ENCODE data around the gene ISG15.
"Not testable (repeated sequence)": the region's sequence is repeated elsewhere in the genome, so short reads cannot be mapped to it uniquely, and the experiment has no call there.

ISG15 gene

DNA sequence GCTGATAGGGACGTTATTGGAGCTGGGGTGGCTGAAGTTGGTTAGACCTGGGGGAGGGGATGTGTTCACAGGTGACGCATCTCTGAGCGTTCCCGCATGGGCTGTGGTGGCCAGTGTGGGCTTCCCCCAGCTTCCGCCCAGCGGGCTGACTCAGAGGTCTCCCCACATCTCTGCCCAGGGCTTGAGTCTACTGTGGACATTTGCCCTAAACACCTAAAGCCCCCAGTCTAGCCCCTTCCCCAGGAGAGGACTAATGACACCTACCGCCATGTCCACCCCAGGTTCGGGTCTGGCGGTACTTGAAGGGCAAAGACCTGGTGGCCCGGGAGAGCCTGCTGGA, 8.6 kb downstream of the ISG15 start:
- H3K4me3 ChIP-seq (ENCODE audit: low read length in 2 of 2): no peak overlapping the region
- no peaks in the 10 kb centered on the region for H3K36me3 ChIP-seq (ENCODE audit: control insufficient read depth in 2 of 2, insufficient read depth in 2 of 2, low read length in 2 of 2)
- H3K9me3 ChIP-seq (ENCODE audit: control insufficient read depth in 2 of 2, low read length in 2 of 2): no peaks in the 10 kb centered on the region
- no peak overlapping the region for H3K9ac ChIP-seq (ENCODE audit: low read depth in 1 of 2, low read length in 2 of 2)
- H3K27ac ChIP-seq (ENCODE audit: low read depth in 2 of 2, low read length in 2 of 2): no peak overlapping the region
- peaks cover 3 to 8% of the 10 kb centered on the region in 2 donors for H3K4me1 ChIP-seq (ENCODE audit: control insufficient read depth in 2 of 2, insufficient read depth in 2 of 2, low read length in 2 of 2)
- no peaks in the 10 kb centered on the region for H3K27me3 ChIP-seq (ENCODE audit: control insufficient read depth in 2 of 2, insufficient read depth in 2 of 2, low read length in 2 of 2)

DNA sequence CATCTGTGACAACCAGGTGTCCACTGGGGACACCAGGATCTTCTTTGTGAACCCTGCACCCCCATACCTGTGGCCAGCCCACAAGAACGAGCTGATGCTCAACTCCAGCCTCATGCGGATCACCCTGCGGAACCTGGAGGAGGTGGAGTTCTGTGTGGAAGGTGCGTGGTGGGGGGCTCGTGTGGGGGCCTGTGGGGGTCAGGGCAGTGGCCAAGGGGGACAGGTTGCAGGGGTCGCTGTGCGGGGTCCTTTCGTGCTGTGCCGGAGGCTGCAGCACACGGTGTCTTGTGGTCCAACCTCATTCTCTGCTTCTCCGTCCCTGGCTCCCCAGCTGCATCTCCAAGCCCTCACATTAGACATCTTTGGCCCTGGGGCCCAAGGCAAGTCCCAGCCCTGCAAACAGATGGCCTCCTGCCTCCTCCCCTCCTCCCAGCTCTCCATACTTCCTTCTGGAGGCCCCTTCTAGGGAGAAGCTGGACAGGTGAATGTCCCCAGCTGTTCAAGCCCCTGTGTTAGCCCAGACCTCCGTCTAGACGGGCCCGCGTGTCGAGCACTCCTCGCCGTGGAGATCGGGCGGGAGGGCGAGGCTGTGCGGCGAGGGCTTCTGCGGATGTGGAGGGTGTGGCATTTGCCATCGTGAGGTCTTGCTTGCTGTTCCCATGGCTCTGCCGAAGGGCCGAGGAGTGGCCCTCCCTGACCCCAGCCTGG, 9.2 kb downstream of the ISG15 start:
- no peak overlapping the region for H3K4me3 ChIP-seq (ENCODE audit: low read length in 2 of 2)
- peaks cover 3 to 8% of the 10 kb centered on the region in 2 donors for H3K4me1 ChIP-seq (ENCODE audit: control insufficient read depth in 2 of 2, insufficient read depth in 2 of 2, low read length in 2 of 2)
- no peaks in the 10 kb centered on the region for H3K9me3 ChIP-seq (ENCODE audit: control insufficient read depth in 2 of 2, low read length in 2 of 2)
- no peaks in the 10 kb centered on the region for H3K27me3 ChIP-seq (ENCODE audit: control insufficient read depth in 2 of 2, insufficient read depth in 2 of 2, low read length in 2 of 2)
- H3K36me3 ChIP-seq (ENCODE audit: control insufficient read depth in 2 of 2, insufficient read depth in 2 of 2, low read length in 2 of 2): no peaks in the 10 kb centered on the region
- H3K9ac ChIP-seq (ENCODE audit: low read depth in 1 of 2, low read length in 2 of 2): no peak overlapping the region
- H3K27ac ChIP-seq (ENCODE audit: low read depth in 2 of 2, low read length in 2 of 2): no peak overlapping the region

DNA sequence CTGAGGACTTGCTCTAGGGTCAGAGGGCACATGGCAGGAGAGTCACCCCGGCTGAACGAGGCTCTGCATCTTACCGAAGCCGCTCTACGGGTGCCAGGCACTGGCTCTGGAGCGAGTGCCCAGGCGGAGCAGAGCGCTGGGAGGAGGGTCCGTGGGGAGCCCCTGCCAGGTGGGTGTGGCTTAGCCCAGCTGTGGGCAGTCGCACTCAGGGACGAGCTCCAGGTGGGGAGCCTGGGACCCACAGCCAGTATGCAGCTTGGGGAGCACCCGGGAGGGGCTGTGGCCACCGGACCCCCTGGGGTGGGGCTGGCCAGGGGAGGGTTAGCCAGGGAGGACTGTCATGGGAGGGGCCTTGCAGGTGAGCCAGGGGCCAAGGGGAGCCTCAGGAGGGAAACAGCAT, 10.4 kb downstream of the ISG15 start:
- H3K27me3 ChIP-seq (ENCODE audit: control insufficient read depth in 2 of 2, insufficient read depth in 2 of 2, low read length in 2 of 2): no peaks in the 10 kb centered on the region
- no peak overlapping the region for H3K9ac ChIP-seq (ENCODE audit: low read depth in 1 of 2, low read length in 2 of 2)
- peaks cover 3 to 8% of the 10 kb centered on the region in 2 donors for H3K4me1 ChIP-seq (ENCODE audit: control insufficient read depth in 2 of 2, insufficient read depth in 2 of 2, low read length in 2 of 2)
- H3K27ac ChIP-seq (ENCODE audit: low read depth in 2 of 2, low read length in 2 of 2): no peak overlapping the region
- H3K4me3 ChIP-seq (ENCODE audit: low read length in 2 of 2): no peak overlapping the region
- H3K9me3 ChIP-seq (ENCODE audit: control insufficient read depth in 2 of 2, low read length in 2 of 2): no peaks in the 10 kb centered on the region
- H3K36me3 ChIP-seq (ENCODE audit: control insufficient read depth in 2 of 2, insufficient read depth in 2 of 2, low read length in 2 of 2): no peaks in the 10 kb centered on the region

DNA sequence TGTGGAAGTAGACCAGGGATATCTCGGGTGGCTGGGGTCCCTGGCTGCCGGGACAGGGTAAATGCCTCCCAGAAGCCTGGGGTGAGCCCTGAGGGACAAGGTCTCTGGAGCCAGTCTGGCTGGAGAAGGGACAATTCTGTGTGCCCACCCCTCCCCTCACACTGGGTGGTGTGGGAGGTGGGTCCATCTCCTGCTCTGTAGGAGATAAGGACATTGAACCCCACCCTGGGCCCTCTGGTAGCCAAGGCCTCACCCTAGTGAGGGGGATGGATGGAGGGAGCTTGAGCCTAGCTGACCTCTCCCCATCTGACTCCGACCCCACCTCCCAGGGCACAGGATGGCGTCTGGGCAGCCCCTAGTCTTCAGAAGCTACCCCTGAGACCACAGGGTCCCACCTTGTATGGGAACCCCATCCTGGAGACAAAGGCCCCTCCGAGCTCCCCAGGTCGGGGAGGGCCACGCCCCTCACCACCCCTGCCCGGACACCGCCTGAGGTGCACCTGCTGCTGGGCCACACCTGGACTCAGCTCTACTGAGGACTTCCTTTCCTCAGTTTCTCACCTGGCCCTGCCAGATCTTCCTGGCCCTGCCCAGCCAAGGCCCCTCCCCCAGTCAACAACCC, 11.0 kb downstream of the ISG15 start:
- no peaks in the 10 kb centered on the region for H3K36me3 ChIP-seq (ENCODE audit: control insufficient read depth in 2 of 2, insufficient read depth in 2 of 2, low read length in 2 of 2)
- H3K4me1 ChIP-seq (ENCODE audit: control insufficient read depth in 2 of 2, insufficient read depth in 2 of 2, low read length in 2 of 2): peaks cover 3 to 8% of the 10 kb centered on the region in 2 donors
- H3K9ac ChIP-seq (ENCODE audit: low read depth in 1 of 2, low read length in 2 of 2): no peak overlapping the region
- no peaks in the 10 kb centered on the region for H3K27me3 ChIP-seq (ENCODE audit: control insufficient read depth in 2 of 2, insufficient read depth in 2 of 2, low read length in 2 of 2)
- no peaks in the 10 kb centered on the region for H3K9me3 ChIP-seq (ENCODE audit: control insufficient read depth in 2 of 2, low read length in 2 of 2)
- no peak overlapping the region for H3K4me3 ChIP-seq (ENCODE audit: low read length in 2 of 2)
- H3K27ac ChIP-seq (ENCODE audit: low read depth in 2 of 2, low read length in 2 of 2): no peak overlapping the region

DNA sequence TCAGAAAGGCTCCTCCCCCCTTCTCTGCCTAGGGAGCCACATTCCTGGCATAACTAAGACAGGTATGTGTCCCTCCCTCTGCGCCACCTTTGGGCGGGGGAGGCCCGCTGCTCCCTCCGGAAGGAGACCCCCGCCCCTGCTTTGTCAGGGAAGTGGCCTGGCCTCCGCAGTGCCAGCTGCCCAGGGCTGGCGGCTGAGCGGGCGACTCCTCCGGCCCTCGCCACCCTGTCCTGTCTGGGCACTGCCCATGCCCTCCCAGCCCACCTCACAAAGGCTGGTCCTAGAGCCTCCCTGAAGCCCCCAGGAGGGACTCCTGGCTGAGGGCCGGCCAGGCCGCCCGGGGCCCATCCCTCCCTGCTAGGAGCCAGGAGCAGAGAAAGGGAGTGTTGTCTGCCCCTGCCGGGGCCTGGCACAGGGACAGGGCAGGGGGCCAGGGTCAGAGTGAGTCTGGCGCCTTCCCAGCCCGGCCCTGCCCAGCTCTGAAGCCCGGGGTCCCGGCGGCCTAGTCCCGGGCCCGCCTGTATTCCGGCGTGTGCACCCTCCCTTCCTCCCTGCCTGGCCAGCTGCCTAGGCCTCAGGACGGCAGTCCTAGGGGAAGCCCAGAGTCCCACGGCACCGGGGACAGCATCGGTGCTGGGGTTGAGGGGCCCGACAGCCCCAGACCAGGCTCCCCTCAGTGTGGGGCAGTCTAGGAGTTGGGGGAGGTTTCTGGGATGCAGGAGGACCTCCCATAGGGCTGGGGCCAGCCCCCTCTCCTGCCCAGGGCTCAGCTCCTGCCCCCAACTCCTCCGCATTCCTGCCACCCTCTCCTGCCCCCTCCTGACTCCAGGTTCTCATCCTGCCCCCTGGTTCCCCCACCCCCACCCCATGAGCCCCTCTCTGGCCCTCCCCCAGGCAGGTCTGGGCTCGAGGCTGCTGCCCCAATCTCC, 11.7 kb downstream of the ISG15 start:
- Histone ChIP-seq H3K4me1 (ENCODE audit: control insufficient read depth in 2 of 2, insufficient read depth in 2 of 2, low read length in 2 of 2) (peaks cover 3 to 8% of the 10 kb centered on the region in 2 donors), H3K9me3 (ENCODE audit: control insufficient read depth in 2 of 2, low read length in 2 of 2) (no peaks in the 10 kb centered on the region), H3K4me3 (ENCODE audit: low read length in 2 of 2) (no peak overlapping the region), H3K36me3 (ENCODE audit: control insufficient read depth in 2 of 2, insufficient read depth in 2 of 2, low read length in 2 of 2) (no peaks in the 10 kb centered on the region), H3K9ac (ENCODE audit: low read depth in 1 of 2, low read length in 2 of 2) (no peak overlapping the region), H3K27me3 (ENCODE audit: control insufficient read depth in 2 of 2, insufficient read depth in 2 of 2, low read length in 2 of 2) (no peaks in the 10 kb centered on the region), H3K27ac (ENCODE audit: low read depth in 2 of 2, low read length in 2 of 2) (no peak overlapping the region)

DNA sequence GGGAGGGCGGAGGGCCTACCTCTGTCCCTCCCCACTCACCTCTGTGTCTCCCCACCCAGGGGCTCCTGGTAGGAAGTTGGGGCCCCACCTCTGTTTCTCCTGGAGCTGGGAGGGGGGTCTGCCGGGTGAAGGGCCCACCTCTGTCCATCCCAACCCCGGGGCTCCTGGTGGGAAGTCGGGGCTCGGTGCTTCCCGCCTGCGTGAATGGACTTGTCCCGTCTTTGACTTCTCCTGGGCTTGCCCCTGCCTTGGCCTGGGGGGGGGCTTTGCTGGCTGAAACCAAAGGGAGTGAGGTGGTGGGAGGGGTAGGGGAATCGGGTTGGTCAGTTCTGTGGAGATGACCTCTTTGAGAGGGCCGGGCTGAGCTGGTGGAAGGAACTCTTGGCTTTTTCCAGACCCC, 12.4 kb downstream of the ISG15 start:
- peaks cover 3 to 8% of the 10 kb centered on the region in 2 donors for H3K4me1 ChIP-seq (ENCODE audit: control insufficient read depth in 2 of 2, insufficient read depth in 2 of 2, low read length in 2 of 2)
- no peak overlapping the region for H3K4me3 ChIP-seq (ENCODE audit: low read length in 2 of 2)
- no peak overlapping the region for H3K27ac ChIP-seq (ENCODE audit: low read depth in 2 of 2, low read length in 2 of 2)

DNA sequence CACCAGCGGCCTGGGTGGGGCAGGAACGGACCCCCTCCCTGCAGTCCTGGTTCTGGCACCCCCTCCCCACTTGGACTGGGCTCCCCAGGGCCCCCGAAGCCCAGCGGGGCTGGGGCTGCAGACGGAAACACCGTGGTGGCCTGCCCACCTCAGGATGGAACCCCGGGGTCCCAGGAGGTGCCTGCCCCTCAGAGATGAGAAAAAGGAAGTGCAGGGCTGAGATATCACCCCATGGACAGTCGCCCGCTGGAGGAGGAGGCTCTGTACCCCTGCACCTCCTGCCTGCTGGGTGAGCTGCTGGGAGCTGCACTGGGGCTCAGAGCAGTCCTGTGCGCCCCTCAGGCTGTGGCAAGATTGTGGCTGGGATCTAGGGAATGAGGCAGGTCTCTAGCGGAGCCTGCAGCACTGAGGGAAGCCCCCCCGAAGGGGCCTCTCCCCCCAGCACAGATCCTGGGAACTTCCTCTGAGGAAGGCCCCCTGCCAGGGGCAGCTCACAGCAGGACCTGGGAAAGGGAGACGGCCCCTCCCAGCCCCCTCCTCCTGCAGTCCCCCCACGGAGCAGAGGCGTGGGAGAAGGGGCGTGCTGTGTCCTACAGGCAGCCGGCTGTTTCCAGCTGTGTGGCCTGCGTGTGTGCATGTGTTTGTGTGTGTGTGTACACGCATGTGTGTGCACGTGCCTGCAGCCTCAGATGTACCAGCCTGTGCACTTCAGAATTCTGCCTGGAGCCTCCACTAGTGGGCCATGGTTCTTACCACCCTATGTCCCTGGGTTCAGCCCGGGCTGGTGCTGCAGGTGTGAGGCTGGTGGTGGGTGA, 13.5 kb downstream of the ISG15 start:
- Histone ChIP-seq H3K4me1 (ENCODE audit: control insufficient read depth in 2 of 2, insufficient read depth in 2 of 2, low read length in 2 of 2) (no peaks in the 10 kb centered on the region), H3K9ac (ENCODE audit: low read depth in 1 of 2, low read length in 2 of 2) (no peak overlapping the region), H3K27me3 (ENCODE audit: control insufficient read depth in 2 of 2, insufficient read depth in 2 of 2, low read length in 2 of 2) (peaks cover 0 to 3% of the 10 kb centered on the region in 2 donors), H3K4me3 (ENCODE audit: low read length in 2 of 2) (no peak overlapping the region), H3K36me3 (ENCODE audit: control insufficient read depth in 2 of 2, insufficient read depth in 2 of 2, low read length in 2 of 2) (no peaks in the 10 kb centered on the region), H3K9me3 (ENCODE audit: control insufficient read depth in 2 of 2, low read length in 2 of 2) (no peaks in the 10 kb centered on the region), H3K27ac (ENCODE audit: low read depth in 2 of 2, low read length in 2 of 2) (no peak overlapping the region)

More for the DNA sequence above, 12.4 kb downstream of the ISG15 start:
- Histone ChIP-seq H3K9ac (ENCODE audit: low read depth in 1 of 2, low read length in 2 of 2) (no peak overlapping the region), H3K27me3 (ENCODE audit: control insufficient read depth in 2 of 2, insufficient read depth in 2 of 2, low read length in 2 of 2) (no peaks in the 10 kb centered on the region), H3K9me3 (ENCODE audit: control insufficient read depth in 2 of 2, low read length in 2 of 2) (no peaks in the 10 kb centered on the region), H3K36me3 (ENCODE audit: control insufficient read depth in 2 of 2, insufficient read depth in 2 of 2, low read length in 2 of 2) (no peaks in the 10 kb centered on the region)

DNA sequence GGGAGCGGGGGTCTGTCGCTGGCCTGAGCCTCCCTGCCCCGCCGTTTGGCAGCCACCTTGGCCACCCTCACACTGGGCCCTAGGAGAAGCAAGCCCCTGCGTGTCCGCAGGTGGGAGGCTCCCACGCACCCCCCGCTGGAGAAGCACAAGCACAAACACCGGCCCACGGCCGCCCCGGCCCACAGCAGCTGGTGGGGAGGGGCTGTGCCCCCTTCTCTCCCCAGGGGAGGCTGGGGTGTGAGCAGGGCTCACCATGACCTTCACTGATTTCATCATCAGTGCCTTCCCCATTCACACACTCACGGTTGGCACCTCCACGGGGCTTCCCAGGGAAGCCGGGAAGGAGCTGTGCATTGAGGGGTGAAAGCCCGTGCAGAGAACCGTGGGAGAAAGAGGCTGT, 14.5 kb downstream of the ISG15 start:
- Histone ChIP-seq H3K27me3 (ENCODE audit: control insufficient read depth in 2 of 2, insufficient read depth in 2 of 2, low read length in 2 of 2) (peaks cover 0 to 5% of the 10 kb centered on the region in 2 donors), H3K4me3 (ENCODE audit: low read length in 2 of 2) (no peak overlapping the region), H3K9me3 (ENCODE audit: control insufficient read depth in 2 of 2, low read length in 2 of 2) (no peaks in the 10 kb centered on the region), H3K36me3 (ENCODE audit: control insufficient read depth in 2 of 2, insufficient read depth in 2 of 2, low read length in 2 of 2) (no peaks in the 10 kb centered on the region), H3K27ac (ENCODE audit: low read depth in 2 of 2, low read length in 2 of 2) (no peak overlapping the region), H3K9ac (ENCODE audit: low read depth in 1 of 2, low read length in 2 of 2) (no peak overlapping the region), H3K4me1 (ENCODE audit: control insufficient read depth in 2 of 2, insufficient read depth in 2 of 2, low read length in 2 of 2) (peaks cover 5 to 8% of the 10 kb centered on the region in 2 donors)

DNA sequence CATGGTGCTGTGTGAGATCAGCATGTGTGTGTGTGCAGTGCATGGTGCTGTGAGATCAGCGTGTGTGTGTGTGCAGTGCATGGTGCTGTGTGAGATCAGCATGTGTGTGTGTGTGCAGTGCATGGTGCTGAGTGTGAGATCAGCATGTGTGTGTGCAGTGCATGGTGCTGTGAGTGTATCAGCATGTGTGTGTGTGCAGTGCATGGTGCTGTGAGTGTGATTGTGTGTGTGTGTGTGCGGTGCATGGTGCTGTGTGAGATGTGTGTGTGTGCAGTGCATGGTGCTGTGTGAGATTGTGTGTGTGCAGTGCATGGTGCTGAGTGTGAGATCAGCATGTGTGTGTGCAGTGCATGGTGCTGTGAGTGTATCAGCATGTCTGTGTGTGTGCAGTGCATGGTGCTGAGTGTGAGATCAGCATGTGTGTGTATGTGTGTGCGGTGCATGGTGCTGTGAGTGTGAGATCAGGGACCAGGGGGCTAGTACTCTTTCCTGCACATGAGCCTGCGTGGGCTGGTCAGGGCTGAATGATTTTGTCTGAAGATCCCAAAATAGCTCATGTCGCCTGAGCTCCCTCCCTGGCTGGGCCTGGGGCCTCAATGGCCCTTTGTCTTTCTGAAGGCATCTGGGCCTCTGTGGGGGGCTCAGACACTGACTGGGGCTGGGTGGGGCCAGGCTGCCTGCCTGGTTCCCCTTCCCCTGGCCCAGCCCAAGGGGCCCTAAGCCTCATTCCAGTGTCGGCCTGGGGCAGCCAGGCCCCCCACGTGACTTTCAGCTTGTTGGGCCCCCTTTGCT, 17.8 kb downstream of the ISG15 start:
- H3K4me1 ChIP-seq (ENCODE audit: control insufficient read depth in 2 of 2, insufficient read depth in 2 of 2, low read length in 2 of 2): peaks cover 10 to 12% of the 10 kb centered on the region in 2 donors
- not testable (repeated sequence) for H3K9ac ChIP-seq (ENCODE audit: low read depth in 1 of 2, low read length in 2 of 2); H3K36me3 ChIP-seq (ENCODE audit: control insufficient read depth in 2 of 2, insufficient read depth in 2 of 2, low read length in 2 of 2); H3K27me3 ChIP-seq (ENCODE audit: control insufficient read depth in 2 of 2, insufficient read depth in 2 of 2, low read length in 2 of 2); H3K9me3 ChIP-seq (ENCODE audit: control insufficient read depth in 2 of 2, low read length in 2 of 2); H3K27ac ChIP-seq (ENCODE audit: low read depth in 2 of 2, low read length in 2 of 2); H3K4me3 ChIP-seq (ENCODE audit: low read length in 2 of 2)

Measured in mucosa of rectum (tissue), 2 donors.